ENCODE results near the gene KASH5.
A peak's percentile ranks its signal among the peaks of the same experiment; 100 is the strongest.
"Not testable (repeated sequence)": the region's sequence is repeated elsewhere in the genome, so short reads cannot be mapped to it uniquely, and the experiment has no call there.

Gene KASH5

DNA sequence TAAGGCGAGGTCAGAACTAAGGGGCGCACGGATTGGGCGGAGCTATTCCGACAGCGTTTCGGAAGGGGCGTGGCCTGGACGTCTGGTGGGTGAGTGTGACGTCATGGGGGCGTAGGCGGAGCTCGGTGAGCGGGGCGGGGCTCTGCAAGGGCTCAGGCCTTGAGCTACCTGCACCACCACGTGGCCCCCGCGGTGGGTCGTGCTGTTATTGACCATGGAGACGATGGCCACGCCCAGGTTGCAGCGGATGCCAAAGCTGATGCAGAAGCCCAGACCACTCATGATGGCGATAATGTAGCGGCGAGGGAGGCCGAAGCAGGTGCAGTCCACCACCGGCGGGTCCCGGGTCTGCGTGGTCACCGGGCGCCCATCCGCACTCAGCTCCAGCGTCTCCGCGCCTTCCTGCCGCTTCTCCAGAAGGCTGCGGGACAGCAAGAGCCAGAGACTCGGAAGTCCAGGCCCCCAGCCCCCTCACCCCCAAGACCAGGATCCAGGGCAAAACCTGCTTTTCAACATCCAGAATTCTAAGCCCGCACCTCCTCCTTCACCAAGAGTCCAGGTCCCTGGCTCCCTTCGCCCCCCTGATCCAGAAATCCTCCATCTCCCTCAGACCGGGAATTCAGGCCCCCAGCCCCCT, 48.5 kb downstream of the KASH5 start:
- peak; percentile 42 for DNase-seq (ENCODE audit: low read depth)

DNA sequence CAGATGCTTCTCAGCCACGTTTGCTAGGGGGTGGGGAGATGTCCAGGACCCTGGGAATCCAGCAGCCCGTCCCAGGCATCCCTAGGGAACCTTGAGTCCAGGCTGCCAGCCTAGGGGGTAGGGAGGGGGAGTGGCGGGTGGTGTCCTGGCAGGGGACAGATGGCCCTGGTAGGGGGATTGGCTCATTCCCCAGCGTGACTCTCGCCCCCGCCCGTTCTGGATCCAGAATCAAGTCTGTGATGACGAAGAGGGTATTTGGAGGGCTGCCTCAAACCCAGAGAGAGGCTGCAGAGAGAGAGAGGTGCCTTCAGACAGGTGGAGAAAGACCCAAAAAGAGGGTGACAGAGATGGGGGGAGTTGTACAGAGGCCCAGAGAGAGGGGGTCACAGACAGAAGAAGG, 49.2 kb downstream of the KASH5 start:
- no peak for DNase-seq (ENCODE audit: low read depth)

DNA sequence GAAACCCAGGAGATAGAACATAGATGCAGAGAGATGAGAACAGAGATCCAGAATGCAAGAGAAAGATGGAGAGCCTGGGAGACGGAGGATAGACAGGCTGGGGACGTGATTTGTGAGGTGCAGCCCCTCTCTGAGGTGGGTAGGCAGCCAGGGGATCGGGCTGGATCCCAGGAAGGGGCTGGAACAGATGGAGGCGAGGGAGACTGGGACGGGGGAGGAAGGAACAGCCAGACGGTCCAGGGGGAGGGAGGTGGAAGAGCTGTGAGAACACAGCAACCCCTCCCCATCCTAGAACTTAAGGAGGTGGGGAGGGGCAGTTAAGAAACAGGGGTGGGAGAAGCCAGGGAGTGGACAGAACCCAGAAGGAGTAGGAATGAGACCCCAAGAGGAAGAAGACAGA, 50.2 kb downstream of the KASH5 start:
- DNase-seq (ENCODE audit: low read depth): no peak

DNA sequence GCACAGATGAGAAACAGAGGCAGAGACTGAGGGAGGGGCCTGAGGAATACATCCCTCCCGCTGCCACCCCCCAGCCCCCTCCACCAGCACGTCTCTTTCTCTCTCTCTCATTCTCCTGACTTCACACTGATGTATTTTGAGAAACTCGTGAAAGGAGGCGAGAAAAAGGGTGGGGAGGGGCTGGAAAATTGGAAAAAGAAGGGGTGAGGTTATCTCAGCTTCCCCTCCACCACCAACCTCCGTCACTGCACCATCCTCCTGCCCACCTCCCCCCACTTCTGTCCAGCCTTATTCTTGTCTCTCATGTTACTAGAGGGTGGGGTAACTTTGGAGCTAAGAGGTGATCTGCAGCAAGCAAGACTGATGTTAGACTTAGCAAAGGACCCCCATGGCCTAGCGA, 51.8 kb downstream of the KASH5 start:
- no peak for DNase-seq (ENCODE audit: low read depth)

DNA sequence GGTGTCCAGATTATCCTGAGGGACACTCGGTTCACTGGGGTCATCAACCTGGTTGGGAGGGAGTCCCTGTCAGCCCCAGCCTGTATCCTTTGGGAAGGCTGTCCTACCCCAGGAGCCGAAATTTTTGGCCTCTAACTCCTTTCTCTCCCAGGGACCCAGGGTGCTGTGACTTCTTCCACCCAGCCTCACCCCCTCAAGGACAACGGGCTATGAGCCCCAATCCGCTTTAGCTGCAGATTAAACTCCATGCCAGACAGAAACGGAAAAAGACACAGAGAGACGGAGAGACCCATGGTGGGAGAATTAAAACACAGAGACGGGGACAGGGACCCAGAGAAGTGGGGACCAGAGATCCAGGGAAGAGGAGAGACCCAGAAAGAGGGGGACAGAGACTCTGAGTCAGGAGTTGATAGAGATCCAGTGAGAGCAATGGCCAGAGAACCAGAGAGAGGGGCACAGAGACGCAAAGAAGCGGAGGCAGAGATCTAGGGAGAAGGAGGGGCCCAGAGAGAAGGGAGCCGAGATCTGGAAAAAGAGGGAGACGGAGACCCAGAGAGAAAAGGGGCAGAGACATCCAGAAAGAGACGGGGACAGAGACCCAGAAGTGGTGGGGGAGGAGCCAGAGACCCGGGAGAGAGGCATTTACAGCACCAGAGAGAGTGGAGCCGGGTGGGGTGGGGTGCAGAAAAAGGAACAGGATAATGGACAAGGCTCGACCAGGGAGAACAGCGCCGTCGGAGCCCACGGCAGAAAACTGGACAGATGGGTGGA, 52.6 kb downstream of the KASH5 start:
- DNase-seq (ENCODE audit: low read depth): no peak

DNA sequence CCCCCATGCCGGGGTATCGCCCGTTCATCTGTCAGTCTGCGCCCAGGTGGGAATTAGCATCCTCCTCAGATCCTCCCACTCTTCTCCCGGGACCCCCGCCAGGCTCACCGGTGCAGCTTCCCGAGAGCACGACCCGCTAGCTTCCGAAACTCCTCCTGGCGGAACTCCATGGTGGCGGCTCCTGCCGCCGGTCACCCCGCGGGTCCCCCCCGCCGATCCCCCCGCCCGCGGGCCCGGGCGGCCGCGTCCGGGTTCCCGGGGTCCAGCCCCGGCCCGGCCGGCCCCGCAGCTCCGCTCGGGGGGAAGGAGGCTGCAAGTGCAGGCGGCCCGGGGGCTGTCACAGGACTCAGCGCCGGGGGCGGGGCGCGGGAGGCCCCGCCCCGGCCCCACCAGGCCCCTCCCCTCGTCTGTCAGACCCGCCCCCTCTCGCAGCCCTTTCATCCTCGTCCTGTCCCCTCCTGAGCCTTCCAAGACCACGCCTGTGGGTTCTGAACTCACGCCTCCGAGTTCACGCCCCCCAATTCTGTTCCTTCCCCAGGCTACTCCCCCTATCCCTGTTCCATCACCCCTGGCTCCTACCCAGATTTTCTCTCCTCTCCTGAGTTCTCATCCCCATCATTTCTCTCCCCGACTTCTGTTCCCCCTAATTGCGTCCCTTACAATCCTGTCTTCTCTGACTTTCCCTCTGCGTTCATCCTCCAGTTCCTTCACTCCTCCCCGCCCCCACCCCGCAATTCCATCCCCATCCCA, 53.3 kb downstream of the KASH5 start, which contains the start of gene SLC17A7:
SLC17A7 (minus strand) TSS at position 318 of the 750 bp plus-strand sequence; CDS start at position 170, 148 bp downstream.
- DNase-seq (ENCODE audit: low read depth): peak; percentile 36

DNA sequence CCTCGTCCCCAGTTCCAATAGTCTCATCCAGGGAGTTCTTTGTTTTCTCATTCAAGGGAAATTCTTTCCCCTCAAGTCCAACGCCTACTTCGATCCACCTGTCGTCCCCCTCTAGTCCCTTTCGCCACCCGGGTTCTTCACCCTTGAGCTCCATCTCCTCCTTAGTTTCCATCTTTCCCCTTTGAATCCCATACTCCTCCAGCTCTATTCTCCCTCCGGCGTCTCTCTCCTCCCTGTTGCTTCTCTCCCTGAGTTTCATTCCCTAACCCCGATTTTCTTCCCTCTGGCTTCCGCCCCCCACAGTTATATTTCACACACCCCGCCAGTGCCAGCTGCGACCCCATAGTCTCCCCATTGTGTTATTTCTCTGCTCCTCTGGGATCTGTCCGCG, 53.9 kb downstream of the KASH5 start:
- DNase-seq (ENCODE audit: low read depth): no peak

DNA sequence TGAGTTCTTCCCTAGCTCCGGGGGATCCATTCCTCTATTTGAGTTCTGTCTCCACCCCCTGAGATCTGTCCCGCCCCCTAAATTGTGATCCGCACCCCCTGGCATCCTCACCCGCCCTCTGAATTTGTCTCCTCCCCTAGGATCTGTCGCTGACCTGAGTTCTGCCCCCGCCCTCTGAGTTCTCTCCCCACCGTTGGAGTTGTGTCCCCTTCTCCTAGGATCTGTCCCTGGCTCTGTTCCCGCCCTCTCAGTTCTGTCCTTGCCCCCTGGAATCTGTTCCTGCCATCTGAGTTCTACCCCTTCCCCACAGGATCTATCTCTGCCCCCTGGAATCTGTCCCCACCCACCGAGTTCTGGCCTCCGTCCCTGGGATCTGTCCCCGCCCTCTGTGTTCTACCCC, 54.3 kb downstream of the KASH5 start:
- no peak for DNase-seq (ENCODE audit: low read depth)

DNA sequence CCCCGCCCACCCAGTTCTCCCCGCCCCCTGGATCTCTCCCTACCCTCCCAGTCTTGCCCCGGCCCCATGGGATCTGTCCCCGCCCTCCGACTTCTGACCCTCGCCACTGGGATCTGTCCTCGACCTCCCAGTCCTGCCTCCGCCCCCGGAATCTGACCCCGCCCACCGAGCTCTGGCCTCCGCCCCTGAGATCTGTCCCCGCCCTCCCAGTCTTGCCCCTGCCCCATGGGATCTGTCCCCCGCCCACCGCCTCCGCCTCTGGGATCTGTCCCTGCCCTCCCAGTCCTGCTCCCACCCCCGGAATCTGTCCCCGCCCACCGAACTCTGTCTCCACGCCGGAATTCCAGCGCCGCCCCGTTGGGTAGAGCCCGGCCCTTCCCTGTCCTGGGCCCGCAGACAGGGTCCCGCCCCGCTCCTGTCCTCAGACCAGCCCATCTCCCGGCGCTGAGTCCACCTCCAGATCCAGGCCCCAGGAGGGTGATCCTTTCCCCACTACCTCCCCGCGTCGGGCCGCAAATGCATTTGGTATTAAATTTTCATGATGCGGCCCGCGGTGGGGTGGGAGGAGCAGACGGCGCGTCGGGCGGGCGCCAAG, 54.8 kb downstream of the KASH5 start:
- DNase-seq (ENCODE audit: low read depth): peak; percentile 87

DNA sequence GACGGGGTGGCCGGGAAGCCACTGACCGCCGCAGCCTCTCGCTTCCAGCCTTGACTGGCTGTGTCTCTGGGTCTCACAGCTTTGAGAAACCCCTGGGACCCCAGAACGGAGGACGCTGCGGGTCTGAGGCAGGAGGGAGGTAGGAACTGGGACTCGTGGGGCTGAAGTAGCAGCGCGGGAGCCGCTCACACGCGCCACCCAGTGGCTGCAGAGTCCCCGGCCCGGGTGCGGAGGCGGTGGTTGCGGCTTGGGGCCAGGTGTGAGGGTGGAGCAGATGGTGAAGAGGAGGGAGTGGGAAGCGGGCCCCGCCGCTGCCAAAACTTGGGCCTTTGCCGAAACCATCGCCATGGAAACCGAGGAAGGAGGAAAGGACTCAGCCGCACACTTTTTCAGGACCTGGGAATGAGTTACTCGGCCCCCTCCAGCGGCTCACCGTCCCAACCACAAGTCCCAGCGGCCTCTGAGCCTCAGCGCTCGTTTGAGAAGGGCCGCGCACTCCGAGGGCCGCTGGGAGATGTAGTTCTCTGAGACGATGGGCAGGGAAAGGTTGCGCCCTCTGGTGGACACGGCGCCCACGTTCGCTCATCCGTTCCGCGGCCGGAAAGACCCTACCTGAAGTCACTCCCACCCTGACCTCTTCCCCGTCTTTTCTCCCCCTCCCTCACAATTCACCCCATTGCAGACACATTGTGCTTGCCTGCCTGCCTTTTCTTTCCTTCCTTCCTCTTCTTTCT, 55.5 kb downstream of the KASH5 start:
- peak; percentile 94 for DNase-seq (ENCODE audit: low read depth)

DNA sequence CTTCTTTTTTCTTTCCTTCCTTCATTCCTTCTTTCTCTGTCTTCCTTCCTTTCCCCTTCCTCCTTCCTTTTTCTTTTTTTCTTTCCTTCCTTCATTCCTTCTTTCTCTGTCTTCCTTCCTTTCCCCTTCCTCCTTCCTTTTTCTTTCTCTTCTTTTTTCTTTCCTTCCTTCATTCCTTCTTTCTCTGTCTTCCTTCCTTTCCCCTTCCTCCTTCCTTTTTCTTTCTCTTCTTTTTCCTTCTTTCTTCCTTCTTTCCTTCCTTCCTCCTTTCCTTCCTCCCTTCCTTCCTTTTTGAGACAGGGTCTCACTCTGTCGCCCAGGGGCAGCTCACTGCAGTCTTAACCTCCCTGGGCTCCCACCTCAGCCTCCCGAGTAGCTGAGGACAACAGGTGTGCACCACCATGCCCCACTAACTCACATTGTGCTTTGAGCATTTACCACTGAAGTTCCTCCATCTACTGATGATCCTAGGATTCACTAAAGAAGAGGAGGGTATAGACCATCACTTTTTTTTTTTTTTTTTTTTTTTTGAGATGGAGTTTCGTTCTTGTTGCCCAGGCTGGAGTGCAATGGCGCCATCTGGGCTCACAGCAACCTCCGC, 56.2 kb downstream of the KASH5 start:
- DNase-seq (ENCODE audit: low read depth): not testable (repeated sequence)

DNA sequence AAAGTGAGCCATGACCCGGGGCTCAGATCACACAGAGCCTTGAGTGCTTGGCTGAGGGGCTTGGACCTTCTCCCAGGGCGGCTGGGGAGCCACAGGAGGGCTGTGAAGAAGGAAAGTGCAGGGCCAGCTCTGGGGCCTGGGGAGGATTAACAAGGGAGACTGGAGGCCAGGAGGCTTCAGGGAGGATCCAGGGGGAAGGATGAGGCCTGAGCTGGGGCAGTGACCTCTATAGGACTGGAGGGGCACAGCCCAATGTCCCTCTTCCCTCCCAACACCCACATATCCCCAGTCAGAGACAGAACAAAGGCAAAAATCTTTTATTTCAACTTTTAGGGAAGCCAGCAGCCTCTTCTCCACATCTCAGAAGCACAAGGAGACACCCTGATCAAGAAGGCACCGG, 57.9 kb downstream of the KASH5 start:
- no peak for DNase-seq (ENCODE audit: low read depth)

DNA sequence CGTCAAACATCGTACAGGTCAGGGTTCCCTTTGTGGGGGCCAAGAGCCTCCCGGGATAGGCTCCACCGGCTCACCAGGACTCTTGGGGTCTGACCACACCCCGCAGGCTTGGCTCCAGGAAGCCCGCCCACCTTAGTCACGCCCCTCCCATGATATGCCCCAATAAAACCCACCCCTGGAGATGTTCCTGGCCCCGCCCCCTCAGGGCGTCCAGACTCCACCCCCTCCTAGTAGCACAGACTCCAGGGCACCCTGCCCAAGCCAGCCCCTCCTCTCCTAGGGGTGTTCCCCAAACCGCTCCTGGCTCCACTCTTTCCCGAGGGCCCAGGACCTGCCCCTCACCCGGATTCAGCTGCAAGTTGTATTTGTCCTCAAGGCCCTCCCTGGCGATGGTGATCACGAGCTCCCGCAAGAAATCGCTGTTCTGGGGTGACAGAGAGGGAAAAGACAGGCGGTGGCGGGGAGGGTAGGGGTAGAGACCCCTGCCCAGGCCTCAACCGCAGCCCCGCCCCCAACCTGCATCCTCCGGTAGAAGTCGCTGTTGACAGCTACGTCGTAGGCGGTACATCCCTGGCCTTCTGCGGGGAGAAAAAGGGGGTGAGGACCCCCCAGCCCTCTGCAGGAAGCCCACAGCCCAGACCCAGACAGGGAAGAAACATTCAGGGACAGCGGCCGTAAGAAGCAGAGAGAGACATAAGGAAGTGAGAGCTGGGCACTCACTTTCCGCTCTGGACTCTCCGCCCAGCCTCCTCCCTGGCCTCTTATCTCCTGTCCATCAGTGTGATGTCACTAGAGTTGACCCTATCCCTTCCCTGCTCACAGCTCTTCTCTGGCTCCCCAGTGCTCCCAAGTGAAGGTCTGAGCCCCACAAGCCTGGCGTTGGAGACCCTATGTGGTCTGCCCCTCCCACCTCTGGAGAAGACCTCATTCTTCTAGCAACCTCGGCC, 59.7 kb downstream of the KASH5 start:
- peak; percentile 62 for DNase-seq (ENCODE audit: low read depth)

DNA sequence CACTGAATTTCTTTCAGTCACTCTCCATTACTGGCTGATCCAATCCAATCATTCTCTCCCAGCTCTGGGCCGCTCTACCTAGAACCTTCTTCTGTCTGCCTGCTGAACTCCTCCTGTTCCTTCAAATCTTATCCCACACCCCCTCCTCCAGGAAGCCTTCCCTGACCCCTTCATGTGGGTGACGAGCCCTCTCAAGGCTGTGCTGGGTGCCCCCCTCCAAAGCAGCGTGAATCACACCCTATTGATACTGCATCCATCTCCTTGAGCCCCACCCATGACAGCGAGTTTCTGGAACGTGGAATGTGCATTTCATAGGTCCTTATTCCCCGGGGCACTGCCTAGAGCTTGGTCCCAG, 60.4 kb downstream of the KASH5 start:
- no peak for DNase-seq (ENCODE audit: low read depth)

DNA sequence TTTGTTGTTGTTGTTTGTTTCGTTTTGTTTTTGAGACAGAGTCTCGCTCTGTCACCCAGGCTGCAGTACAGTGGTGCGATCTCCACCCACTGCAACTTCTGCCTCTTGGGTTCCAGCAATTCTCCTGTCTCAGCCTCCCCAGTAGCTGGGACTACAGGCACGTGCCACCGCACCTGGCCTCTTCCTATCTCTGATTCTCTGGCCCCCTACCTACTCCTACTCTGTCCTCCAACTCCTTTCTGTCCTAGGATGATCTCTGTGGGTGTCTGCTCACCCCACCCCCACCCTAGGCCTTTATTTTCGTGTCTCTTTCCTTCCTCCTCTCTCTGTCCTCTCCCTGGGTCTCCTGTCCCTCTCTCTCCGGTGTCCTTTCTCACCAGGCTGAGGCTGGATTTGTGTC, 62.4 kb downstream of the KASH5 start:
- DNase-seq (ENCODE audit: low read depth): no peak

DNA sequence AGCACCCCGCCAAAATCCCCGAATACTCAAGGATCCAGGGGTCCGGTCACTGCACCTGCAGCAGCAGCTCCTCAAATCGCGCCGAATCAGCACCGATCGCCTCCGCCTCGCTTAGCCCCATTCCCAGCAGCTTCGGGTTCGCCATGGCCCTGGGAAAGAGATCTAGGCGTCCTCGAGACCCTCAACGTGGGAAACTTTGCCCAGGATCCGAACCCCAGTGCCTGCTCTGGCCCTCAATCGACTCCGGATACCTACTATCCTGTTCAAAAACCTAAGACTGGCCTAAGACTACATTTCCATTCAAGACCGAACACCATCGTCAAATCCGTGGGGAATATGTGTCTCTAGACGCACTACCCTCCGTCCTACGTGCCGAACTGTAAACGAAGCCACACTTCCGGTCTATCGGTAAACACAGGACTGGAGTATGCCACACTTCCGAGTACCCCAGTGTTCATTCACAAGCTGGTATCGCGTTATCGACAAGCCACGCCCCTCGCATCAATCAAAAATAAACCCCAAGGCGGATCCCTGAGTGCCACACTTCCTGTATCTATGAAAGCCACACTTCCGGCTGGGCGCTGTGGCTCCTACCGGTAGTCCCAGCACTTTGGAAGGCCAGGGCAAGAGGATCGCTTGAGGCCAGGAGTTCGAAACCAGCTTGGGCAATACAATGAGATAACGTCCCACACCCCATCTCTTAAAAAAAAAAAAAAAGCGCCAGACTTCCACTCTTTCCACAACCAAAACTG, 63.6 kb downstream of the KASH5 start, which contains the start of gene PIH1D1:
PIH1D1 (minus strand) TSS at position 385 of the 752 bp plus-strand sequence; CDS start at position 145, 240 bp downstream.
- DNase-seq (ENCODE audit: low read depth): peak; percentile 99

DNA sequence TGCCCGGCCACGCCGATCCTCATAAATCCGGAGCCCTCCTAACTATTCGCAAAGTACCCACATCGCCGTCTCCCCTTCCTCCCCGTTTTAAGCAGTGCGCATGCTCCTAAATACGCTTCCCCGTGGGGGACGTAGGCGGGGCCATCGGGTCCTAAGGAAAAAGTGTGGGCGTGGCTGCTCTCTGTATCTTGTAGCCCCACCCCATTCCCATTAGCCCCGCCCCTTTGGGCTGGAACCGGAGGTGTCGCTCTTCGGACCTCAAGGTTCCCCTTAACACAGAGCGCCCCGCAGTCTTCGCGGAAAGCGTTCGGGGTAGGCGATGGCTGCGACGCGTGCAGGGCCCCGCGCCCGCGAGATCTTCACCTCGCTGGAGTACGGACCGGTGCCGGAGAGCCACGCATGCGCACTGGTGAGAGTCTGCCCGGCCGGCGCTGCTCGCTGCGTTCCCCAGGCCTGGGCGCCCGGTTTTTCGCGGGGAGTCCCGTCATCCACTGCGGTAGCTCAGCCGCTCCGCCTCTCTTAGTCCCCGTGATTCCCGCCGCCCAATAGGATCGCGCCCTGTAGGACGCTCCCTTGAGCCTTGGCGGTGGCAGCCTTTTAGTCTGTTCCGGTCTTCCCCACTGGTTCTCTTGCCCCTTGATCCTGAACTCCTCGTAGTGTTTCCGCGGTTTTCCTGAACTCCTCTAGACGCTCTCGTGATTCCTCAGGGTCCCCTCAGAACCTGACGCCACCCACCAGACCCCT, 65.1 kb downstream of the KASH5 start, which contains the start of gene ALDH16A1:
ALDH16A1 (plus strand) TSS at position 213 of the 744 bp plus-strand sequence; CDS start at position 320, 107 bp downstream.
- peak; percentile 99 for DNase-seq (ENCODE audit: low read depth)

DNA sequence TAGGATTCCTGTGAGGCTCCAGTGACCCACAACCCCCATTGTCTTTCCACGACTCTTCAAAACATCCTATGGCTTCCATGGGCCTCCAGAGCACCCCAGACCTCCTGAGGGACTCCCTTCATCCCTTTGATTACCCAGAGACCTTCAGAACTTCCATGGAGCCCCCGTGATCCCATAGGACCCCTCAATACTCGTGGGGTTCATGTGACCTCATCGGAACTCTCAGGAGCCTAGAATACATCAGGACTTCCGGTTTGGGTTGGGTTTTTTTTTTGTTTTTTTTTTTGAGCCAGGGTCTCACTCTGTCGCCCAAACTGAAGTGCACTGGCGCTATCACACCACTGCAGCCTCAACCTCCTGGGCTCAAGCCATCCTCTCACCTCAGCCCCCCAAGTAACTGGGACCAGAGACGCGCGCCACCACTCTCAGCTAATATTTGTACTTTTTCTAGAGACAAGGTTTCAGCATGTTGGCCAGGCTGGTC, 65.8 kb downstream of the KASH5 start:
- DNase-seq (ENCODE audit: low read depth): peak; percentile 37
